Fibroblast of lung (primary cell): ENCODE results near the gene FHDC1. TPM values are rescaled to one million over a fixed set of nuclear protein-coding genes. Genes with fewer than 3 reads are reported as not detected.

ENCODE experiments used
- DNase-seq, 2 donors: peaks; one replicate each; pipeline versions ENCODE4 v3.0.0 to v3.0.0-alpha.2; 2010; ENCODE audit warnings: low read depth in 2 of 2
- H2AFZ ChIP-seq: 2 replicates; pipeline ENCODE4 v1.5.1; 2012; ENCODE audit warnings: low read length, control low read depth, inconsistent platforms
- H3K27ac ChIP-seq: 2 replicates; pipeline ENCODE4 v1.5.1; 2011; ENCODE audit warnings: low read length, control low read depth; ENCODE audit not compliant: insufficient read depth
- H3K27me3 ChIP-seq: 2 replicates; pipeline ENCODE4 v1.5.1; 2011; ENCODE audit warnings: mild to moderate bottlenecking, low read length; ENCODE audit not compliant: control insufficient read depth, insufficient read depth
- H3K36me3 ChIP-seq: 2 replicates; pipeline ENCODE4 v1.5.1; 2011; ENCODE audit warnings: low read length; ENCODE audit not compliant: control insufficient read depth, insufficient read depth
- H3K4me1 ChIP-seq: 2 replicates; pipeline ENCODE4 v1.5.1; 2011; ENCODE audit warnings: low read length; ENCODE audit not compliant: control insufficient read depth, insufficient read depth; ENCODE audit errors: extremely low read depth
- H3K4me2 ChIP-seq: 2 replicates; pipeline ENCODE4 v1.5.1; 2011; ENCODE audit warnings: low read length, control low read depth; ENCODE audit not compliant: insufficient read depth; ENCODE audit errors: extremely low read depth
- H3K4me3 ChIP-seq, 4 experiments: fragments of 200-600 bp in 1 of 4; sonication (generic) in 1 of 4; replicated peaks in 1 of 4; 2 replicates each; pipeline ENCODE4 v1.5.1; 2011 to 2016; ENCODE audit warnings: low read length in 4 of 4, low read depth in 3 of 4, mild to moderate bottlenecking in 3 of 4, control low read depth in 2 of 4, inconsistent platforms in 1 of 4, mixed read lengths in 1 of 4; ENCODE audit not compliant: insufficient read depth in 1 of 4; ENCODE audit errors: control extremely low read depth in 1 of 4
- H3K79me2 ChIP-seq: 2 replicates; pipeline ENCODE4 v1.5.1; 2012; ENCODE audit warnings: mild to moderate bottlenecking, low read length, inconsistent platforms; ENCODE audit not compliant: control insufficient read depth, insufficient read depth
- H3K9ac ChIP-seq: 2 replicates; pipeline ENCODE4 v1.5.1; 2011; ENCODE audit warnings: mild to moderate bottlenecking, low read length, control low read depth; ENCODE audit not compliant: insufficient read depth
- H3K9me3 ChIP-seq: 2 replicates; pipeline ENCODE4 v1.5.1; 2012; ENCODE audit warnings: low read depth, low read length; ENCODE audit not compliant: control insufficient read depth, insufficient read depth
- H4K20me1 ChIP-seq: 2 replicates; pipeline ENCODE4 v1.5.1; 2011; ENCODE audit warnings: low read length; ENCODE audit not compliant: control insufficient read depth, insufficient read depth; ENCODE audit errors: extremely low read depth
- CTCF ChIP-seq, 2 donors: IDR thresholded peaks in 1 of 2; conservative IDR thresholded peaks in 1 of 2; 1 replicate in 1 of 2; 2 replicates in 1 of 2; pipeline ENCODE4 v1.5.1; 2011 to 2012; ENCODE audit warnings: low read length in 2 of 2, control low read depth in 1 of 2, inconsistent platforms in 1 of 2, low read depth in 1 of 2, mild to moderate bottlenecking in 1 of 2
- EZH2 ChIP-seq: IDR thresholded peaks from 2 replicates; pipeline ENCODE4 v1.5.1; 2012; ENCODE audit warnings: low read length, control low read depth, mild to moderate bottlenecking; ENCODE audit errors: missing control alignments
- polyA plus RNA-seq, 2 donors: library from polyadenylated mRNA; depleted of rRNA in 1 of 2; stranded (reverse) in 1 of 2; unstranded in 1 of 2; fragments of >200 nt; gene quantifications; 2 replicates each; pipeline ENCODE4 v1.2.1, GENCODE V29; 2011 to 2012; ENCODE audit warnings: missing spikeins in 1 of 2
- total RNA-seq: library from RNA; depleted of rRNA; stranded (reverse); fragments of >200 nt; gene quantifications from 2 replicates; pipeline ENCODE4 v1.2.1, GENCODE V29; 2014

Gene FHDC1
- total and polyA plus RNA-seq, 2 donors (not counting 1 experiment from before 2014, with no cell fraction given), result 0.14 to 0.33 TPM

DNA sequence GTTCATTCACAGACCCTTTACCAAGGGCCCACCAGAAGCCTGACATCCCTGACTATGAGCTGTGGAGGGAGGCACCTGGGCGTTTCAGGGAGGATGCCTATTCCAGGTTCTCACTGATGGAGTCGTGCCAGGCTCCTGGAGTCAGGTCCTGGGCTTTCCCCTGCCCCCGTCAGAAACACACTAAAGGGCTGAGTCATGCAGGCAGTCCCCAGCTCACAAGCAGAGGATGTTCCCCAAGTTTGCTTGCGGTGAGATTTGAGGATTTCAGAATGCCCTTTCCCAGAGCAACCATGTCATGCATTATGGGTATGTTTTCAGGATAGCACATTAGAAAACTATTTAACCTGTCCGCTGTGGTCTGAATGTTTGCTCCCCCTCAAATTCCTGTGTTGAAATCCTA is 45.2 kb downstream of the FHDC1 start:
- Histone ChIP-seq H2AFZ (no peak overlapping the region), H3K4me3 (no peak overlapping the region), H3K27me3 (no peaks in the 10 kb centered on the region), H3K36me3 (no peaks in the 10 kb centered on the region), H3K27ac (no peak overlapping the region), H3K4me1 (peaks cover 3% of the 10 kb centered on the region), H4K20me1 (no peaks in the 10 kb centered on the region), H3K9me3 (no peaks in the 10 kb centered on the region), H3K9ac (no peak overlapping the region), H3K79me2 (no peaks in the 10 kb centered on the region), H3K4me2 (no peak overlapping the region)
- DNase-seq, result peak in 1 of 2 donors; percentile 90
- TF ChIP-seq EZH2, result no peak
- TF ChIP-seq CTCF (conservative IDR thresholded peaks at IDR 0.05 in 1 of 2, IDR thresholded peaks at IDR 0.05 in 1 of 2; ENCODE audit: low read depth in 1 of 2, low read length in 2 of 2), result no peak

DNA sequence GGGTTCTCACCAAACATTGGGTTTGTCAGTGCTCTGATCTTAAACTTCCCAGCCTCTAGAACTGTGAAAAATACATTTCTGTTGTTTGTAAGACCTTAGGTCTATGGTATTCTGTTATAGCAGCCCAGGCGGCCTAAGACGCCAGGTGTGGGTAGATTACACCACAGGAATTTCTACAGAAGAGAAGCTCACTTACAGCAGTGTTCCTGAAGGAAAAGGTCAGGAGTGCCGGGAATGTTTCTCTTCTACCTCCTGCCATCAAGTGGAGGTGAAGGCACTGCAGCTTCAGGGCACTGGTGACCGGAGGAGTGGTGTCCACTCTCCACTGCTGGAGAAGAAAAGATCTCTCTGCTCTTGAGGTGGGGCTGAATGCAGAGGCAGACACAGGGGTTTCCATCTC is 45.7 kb downstream of the FHDC1 start:
- no peak overlapping the region for H3K27ac ChIP-seq
- no peaks in the 10 kb centered on the region for H4K20me1 ChIP-seq
- H3K27me3 ChIP-seq, result no peaks in the 10 kb centered on the region
- no peak overlapping the region for H3K4me3 ChIP-seq
- H3K4me1 ChIP-seq, result peaks cover 3% of the 10 kb centered on the region
- H3K4me2 ChIP-seq, result no peak overlapping the region
- H2AFZ ChIP-seq, result no peak overlapping the region
- H3K79me2 ChIP-seq, result no peaks in the 10 kb centered on the region
- H3K9ac ChIP-seq, result no peak overlapping the region
- DNase-seq, result peak in 1 of 2 donors; percentile 75
- H3K36me3 ChIP-seq, result no peaks in the 10 kb centered on the region
- no peaks in the 10 kb centered on the region for H3K9me3 ChIP-seq
- TF ChIP-seq CTCF (conservative IDR thresholded peaks at IDR 0.05 in 1 of 2, IDR thresholded peaks at IDR 0.05 in 1 of 2; ENCODE audit: low read depth in 1 of 2, low read length in 2 of 2) (no peak), EZH2 (no peak)

GRCh38 chr4:152983221-152983620 is 47.1 kb downstream of the FHDC1 start:
- no peaks in the 10 kb centered on the region for H4K20me1 ChIP-seq
- H3K27me3 ChIP-seq, result no peaks in the 10 kb centered on the region
- H3K9me3 ChIP-seq, result no peaks in the 10 kb centered on the region
- H3K4me1 ChIP-seq, result peaks cover 3% of the 10 kb centered on the region
- H3K79me2 ChIP-seq, result no peaks in the 10 kb centered on the region
- no peak overlapping the region for H3K9ac ChIP-seq
- no peak overlapping the region for H3K27ac ChIP-seq
- H3K4me2 ChIP-seq, result no peak overlapping the region
- no peak for TF ChIP-seq EZH2
- no peak for TF ChIP-seq CTCF (conservative IDR thresholded peaks at IDR 0.05 in 1 of 2, IDR thresholded peaks at IDR 0.05 in 1 of 2; ENCODE audit: low read depth in 1 of 2, low read length in 2 of 2)
- H3K36me3 ChIP-seq, result no peaks in the 10 kb centered on the region
- no peak overlapping the region for H3K4me3 ChIP-seq
- H2AFZ ChIP-seq, result no peak overlapping the region
- peak in 1 of 2 donors; percentile 53 for DNase-seq
